B cell (primary cell): ENCODE measurements around the gene PARN.

Experiments used
- CTCF ChIP-seq: fragments of 200-600 bp; IDR thresholded peaks from one replicate; pipeline ENCODE4 v1.8.0; 2022; ENCODE audit warnings: antibody characterized with exemption, mild to moderate bottlenecking
- EZH2 ChIP-seq: IDR thresholded peaks from 2 replicates; pipeline ENCODE4 v1.6.1; 2012; ENCODE audit warnings: borderline replicate concordance, low read depth, mild to moderate bottlenecking, moderate library complexity, low read length; ENCODE audit not compliant: insufficient read depth, poor library complexity, severe bottlenecking

GRCh38 chr16:14437426-14437825 lies 192.6 kb downstream of the PARN start:
- TF ChIP-seq CTCF (no peak), EZH2 (no peak)
